HG03060 (cell line): ENCODE results near the gene LRRC8A.
A peak's percentile ranks its signal among the peaks of the same experiment; 100 is the strongest.
"Not testable (repeated sequence)": the region's sequence is repeated elsewhere in the genome, so short reads cannot be mapped to it uniquely, and the experiment has no call there.

ENCODE experiments used
- ATAC-seq: cut with Tn5 transposase; IDR thresholded peaks from one replicate; pipeline ENCODE4 v1.9.1; 2021; ENCODE audit warnings: low read depth, moderate number of reproducible peaks; ENCODE audit not compliant: unreplicated experiment

Gene LRRC8A

GRCh38 chr9:128947277-128947526 lies 65.3 kb downstream of the LRRC8A start:
- ATAC-seq: no peak

GRCh38 chr9:128947527-128948301 lies 65.8 kb downstream of the LRRC8A start, which contains the start of the genes DOLK and NUP188:
Gene DOLK, minus strand, starts transcription at chr9:128947603. Its CDS starts 300 bp downstream, at chr9:128947303.
Gene NUP188, plus strand, starts transcription at chr9:128947699. Its CDS starts 21 bp downstream, at chr9:128947720.
- ATAC-seq: peak; percentile 49

GRCh38 chr9:128961403-128961802 lies 79.5 kb downstream of the LRRC8A start:
- not testable (repeated sequence) for ATAC-seq
